ENCODE measurements around the gene MLC1. TPM values are rescaled to one million over a fixed set of nuclear protein-coding genes. Genes with fewer than 3 reads are reported as not detected.

Gene MLC1
- total and polyA plus RNA-seq, 2 of the 4 experiments (the other 2 are of a cell fraction): 0.10 TPM; not detected in 1

DNA sequence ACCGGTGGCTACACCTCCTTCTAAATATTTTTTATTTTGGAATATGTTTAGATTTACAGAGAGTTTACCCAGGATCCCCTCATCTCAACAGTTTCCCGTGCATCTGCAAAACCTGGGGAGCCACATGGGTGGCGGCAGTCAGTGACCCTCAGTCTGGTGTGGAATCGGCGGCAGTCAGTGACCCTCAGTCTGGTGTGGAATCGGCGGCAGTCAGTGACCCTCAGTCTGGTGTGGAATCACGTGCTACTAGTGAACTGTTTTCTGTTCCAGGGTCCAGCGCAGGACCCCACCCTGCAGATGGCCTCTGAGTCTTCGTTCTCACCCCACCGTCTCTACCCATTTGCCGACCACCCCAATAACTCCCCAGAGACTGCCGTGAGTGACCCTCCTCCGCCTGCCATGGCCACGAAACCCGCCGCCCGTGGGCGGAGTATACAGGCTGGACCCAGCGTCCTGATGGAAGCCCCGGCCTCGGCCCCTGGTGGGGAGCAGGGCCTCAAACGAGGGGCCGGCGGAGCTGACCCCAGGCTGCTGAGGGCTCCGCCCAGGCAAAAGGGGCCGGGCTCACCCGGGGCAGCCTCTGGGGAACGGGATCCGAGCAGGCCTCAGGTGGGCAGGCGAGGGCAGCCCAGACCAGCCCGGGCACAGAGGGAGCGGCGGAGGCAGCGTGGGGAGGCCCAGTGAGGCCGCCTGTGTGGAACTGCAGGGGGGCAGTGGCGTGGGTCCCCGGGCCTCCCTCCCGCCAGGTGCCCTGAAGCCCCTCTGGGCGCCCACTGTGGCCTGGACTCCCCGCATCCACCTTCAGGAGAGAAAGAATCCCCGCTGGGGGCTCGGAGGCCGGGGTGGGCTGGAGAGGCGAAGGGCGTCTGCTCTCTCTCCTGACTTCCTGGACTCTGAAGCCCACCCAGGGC lies 75.2 kb downstream of the MLC1 start:
- H2BK5ac ChIP-seq (ENCODE audit: low read depth, low read length, poor library complexity, severe bottlenecking): no peak overlapping the region
- no peak for TF ChIP-seq POLR2A (IDR thresholded peaks at IDR 0.05; ENCODE audit: low read depth, low read length)
- TF ChIP-seq CEBPB (IDR thresholded peaks at IDR 0.05; ENCODE audit: low read depth, low read length): no peak
- no peak for TF ChIP-seq CTCF (conservative IDR thresholded peaks at IDR 0.05; ENCODE audit: low read depth, low read length)
- no peak for TF ChIP-seq MXI1 (IDR thresholded peaks at IDR 0.05; ENCODE audit: borderline replicate concordance, low read depth, low read length)
- H2BK120ac ChIP-seq (ENCODE audit: low read depth, low read length): no peak overlapping the region
- H3K4me2 ChIP-seq (ENCODE audit: low read depth, low read length): no peak overlapping the region
- no peaks in the 10 kb centered on the region; the same call in 1 of the 2 replicates for H3K9me3 ChIP-seq (ENCODE audit: control insufficient read depth, insufficient read depth, low read length)
- no peak overlapping the region for H3K18ac ChIP-seq (ENCODE audit: low read depth, low read length)
- dilution Hi-C loops (cut with HindIII; ENCODE audit: low sequenced_read_pairs, unreplicated experiment) (no loop called here), intact Hi-C loops (cut with micrococcal nuclease) (no loop called here), in situ Hi-C loops (cut with MboI; ENCODE audit: low sequenced_read_pairs) (no loop called here)
- H4K20me1 ChIP-seq (ENCODE audit: insufficient read depth, low read length): no peaks in the 10 kb centered on the region
- no peaks in the 10 kb centered on the region for H3K36me3 ChIP-seq (ENCODE audit: control insufficient read depth, insufficient read depth, low read length)
- no peak overlapping the region for H2AK5ac ChIP-seq (ENCODE audit: low read depth, low read length)
- no peak overlapping the region for H4K91ac ChIP-seq (ENCODE audit: insufficient read depth, low read depth, low read length)
- no peak overlapping the region for H2AFZ ChIP-seq (replicated peaks; ENCODE audit: low read length, poor library complexity)
- ATAC-seq (ENCODE audit: low read depth) (no peak), DNase-seq (no peak)
- H3K9me1 ChIP-seq (ENCODE audit: insufficient read depth, low read length): no peaks in the 10 kb centered on the region
- no peak overlapping the region for H4K8ac ChIP-seq (ENCODE audit: low read depth in 2 of 2, low read length in 2 of 2)
- no peak overlapping the region for H2BK15ac ChIP-seq (ENCODE audit: low read depth, low read length)
- no peak overlapping the region for H3K14ac ChIP-seq (replicated peaks; ENCODE audit: low read depth, low read length)
- H3K27ac ChIP-seq (ENCODE audit: insufficient read depth, low read length): no peak overlapping the region
- 75% methylated on average over 19 of the region's 46 CpGs; no CpG with 5 or more reads in 1 of the 2 experiments for WGBS, 2 experiments (ENCODE audit: extremely low coverage in 2 of 2, insufficient read length in 1 of 2)
- no peaks in the 10 kb centered on the region for H3K79me1 ChIP-seq (ENCODE audit: low read depth in 1 of 2, low read length in 2 of 2)
- no TSS peak for BruUV-seq (replicated peaks)
- no peak overlapping the region for H3K4ac ChIP-seq (ENCODE audit: low read depth, low read length)
- peaks cover 2% of the 10 kb centered on the region; the same call in 1 of the 2 replicates for H3K4me1 ChIP-seq (ENCODE audit: control insufficient read depth, insufficient read depth, low read length)
- H2AK9ac ChIP-seq (replicated peaks; ENCODE audit: low read depth, low read length, poor library complexity): no peak overlapping the region
- H4K5ac ChIP-seq (ENCODE audit: low read depth, low read length): no peak overlapping the region
- H2BK20ac ChIP-seq (ENCODE audit: low read depth, low read length): no peak overlapping the region
- ChIA-PET CTCF (no interaction called here), POLR2A (ENCODE audit: unreplicated experiment) (no interaction called here)
- H3K4me3 ChIP-seq (ENCODE audit: insufficient read depth, low read depth, low read length): no peak overlapping the region
- no peak overlapping the region for H3K9ac ChIP-seq (ENCODE audit: low read depth, low read length)
- H3K23ac ChIP-seq (ENCODE audit: low read depth, low read length): no peak overlapping the region
- H3K56ac ChIP-seq (ENCODE audit: extremely low read depth, insufficient read depth, low read length): no peak overlapping the region
- H3K27me3 ChIP-seq (ENCODE audit: control insufficient read depth, insufficient read depth, low read length): peaks cover 53% of the 10 kb centered on the region

Other genes starting within 250 kb of the MLC1 start
- gene ZBED4, start 231.6 kb downstream of the MLC1 start, total RNA-seq (2012; rRNA removed): 9.3 and 10.6 TPM in 2 replicates
- gene ZBED4, start 231.6 kb downstream of the MLC1 start, polyA plus RNA-seq (2012; rRNA removed): 9.6 and 10.5 TPM in 2 replicates
- 5.6 and 7.2 TPM in 2 replicates for gene ALG12, start 167.0 kb downstream of the MLC1 start, total RNA-seq (2012; rRNA removed)
- 10.9 and 11.2 TPM in 2 replicates for gene ALG12, start 167.0 kb downstream of the MLC1 start, polyA plus RNA-seq (2012; rRNA removed)
- gene CRELD2, start 166.8 kb downstream of the MLC1 start, total RNA-seq (2012; rRNA removed): 36.1 and 36.2 TPM in 2 replicates
- 70.7 and 82.0 TPM in 2 replicates for gene CRELD2, start 166.8 kb downstream of the MLC1 start, polyA plus RNA-seq (2012; rRNA removed)
- gene PIM3, start 124.7 kb downstream of the MLC1 start, total RNA-seq (2012; rRNA removed): 8.6 and 10.3 TPM in 2 replicates
- 24.7 and 28.6 TPM in 2 replicates for gene PIM3, start 124.7 kb downstream of the MLC1 start, polyA plus RNA-seq (2012; rRNA removed)
- gene IL17REL, start 72.7 kb downstream of the MLC1 start, total RNA-seq (2012; rRNA removed): not detected in 2 replicates
- not detected in 2 replicates for gene IL17REL, start 72.7 kb downstream of the MLC1 start, polyA plus RNA-seq (2012; rRNA removed)
- gene TTLL8, start 27.1 kb downstream of the MLC1 start, total RNA-seq (2012; rRNA removed): not detected in 2 replicates
- not detected in 2 replicates for gene TTLL8, start 27.1 kb downstream of the MLC1 start, polyA plus RNA-seq (2012; rRNA removed)
- gene MOV10L1, start 4.6 kb upstream of the MLC1 start, total RNA-seq (2012; rRNA removed): 0.72 and 0.83 TPM in 2 replicates
- gene MOV10L1, start 4.6 kb upstream of the MLC1 start, polyA plus RNA-seq (2012; rRNA removed): 0.83 and 1.4 TPM in 2 replicates
- under 0.01 and 0.18 TPM in 2 replicates for gene PANX2, start 85.3 kb upstream of the MLC1 start, total RNA-seq (2012; rRNA removed)
- 1.3 and 1.7 TPM in 2 replicates for gene PANX2, start 85.3 kb upstream of the MLC1 start, polyA plus RNA-seq (2012; rRNA removed)
- 13.4 and 13.9 TPM in 2 replicates for gene TRABD, start 100.5 kb upstream of the MLC1 start, total RNA-seq (2012; rRNA removed)
- gene TRABD, start 100.5 kb upstream of the MLC1 start, polyA plus RNA-seq (2012; rRNA removed): 42.7 and 45.3 TPM in 2 replicates
- 10.3 and 10.4 TPM in 2 replicates for gene SELENOO, start 115.6 kb upstream of the MLC1 start, total RNA-seq (2012; rRNA removed)
- gene SELENOO, start 115.6 kb upstream of the MLC1 start, polyA plus RNA-seq (2012; rRNA removed): 21.4 and 22.9 TPM in 2 replicates
- gene TUBGCP6, start 159.6 kb upstream of the MLC1 start, total RNA-seq (2012; rRNA removed): 10.0 and 10.8 TPM in 2 replicates
- 28.6 and 30.9 TPM in 2 replicates for gene TUBGCP6, start 159.6 kb upstream of the MLC1 start, polyA plus RNA-seq (2012; rRNA removed)
- 3.6 and 3.9 TPM in 2 replicates for gene HDAC10, start 165.8 kb upstream of the MLC1 start, total RNA-seq (2012; rRNA removed)
- 35.2 and 35.7 TPM in 2 replicates for gene HDAC10, start 165.8 kb upstream of the MLC1 start, polyA plus RNA-seq (2012; rRNA removed)
- gene MAPK12, start 176.3 kb upstream of the MLC1 start, total RNA-seq (2012; rRNA removed): 35.6 and 41.0 TPM in 2 replicates
- 56.3 and 59.9 TPM in 2 replicates for gene MAPK12, start 176.3 kb upstream of the MLC1 start, polyA plus RNA-seq (2012; rRNA removed)
- 7.5 and 8.1 TPM in 2 replicates for gene MAPK11, start 185.0 kb upstream of the MLC1 start, total RNA-seq (2012; rRNA removed)
- gene MAPK11, start 185.0 kb upstream of the MLC1 start, polyA plus RNA-seq (2012; rRNA removed): 14.4 and 16.6 TPM in 2 replicates
- gene PLXNB2, start 222.2 kb upstream of the MLC1 start, total RNA-seq (2012; rRNA removed): 73.1 and 84.7 TPM in 2 replicates
- 202 and 220 TPM in 2 replicates for gene PLXNB2, start 222.2 kb upstream of the MLC1 start, polyA plus RNA-seq (2012; rRNA removed)
- gene DENND6B, start 241.6 kb upstream of the MLC1 start, total RNA-seq (2012; rRNA removed): 0.36 and 0.56 TPM in 2 replicates
- gene DENND6B, start 241.6 kb upstream of the MLC1 start, polyA plus RNA-seq (2012; rRNA removed): 4.9 and 5.3 TPM in 2 replicates